Measurements from ENCODE around the gene IL1RAPL1.

IL1RAPL1 gene

GRCh38 chrX:29555465-29556091 lies 968.3 kb downstream of the IL1RAPL1 start:
- TF ChIP-seq CTCF (IDR thresholded peaks at IDR 0.05) = no peak
- DNase-seq = no peak
- H3K36me3 Mint-ChIP-seq (ENCODE audit: low read depth) = peaks cover 18% of the 10 kb centered on the region
- H3K27ac Mint-ChIP-seq = no peak overlapping the region
- no peaks in the 10 kb centered on the region for H3K27me3 Mint-ChIP-seq (ENCODE audit: low read depth, poor library complexity)
- peaks cover 23% of the 10 kb centered on the region for H3K4me1 Mint-ChIP-seq
- H3K4me3 Mint-ChIP-seq = no peak overlapping the region
- H3K9me3 Mint-ChIP-seq = peaks cover 39% of the 10 kb centered on the region

- H3K36me3 Mint-ChIP-seq (ENCODE audit: low read depth) = peaks cover 30% of the 10 kb centered on the region
- H3K4me1 Mint-ChIP-seq = no peaks in the 10 kb centered on the region
- H3K9me3 Mint-ChIP-seq = peaks cover 53% of the 10 kb centered on the region
- H3K27me3 Mint-ChIP-seq (ENCODE audit: low read depth, poor library complexity) = peaks cover 4% of the 10 kb centered on the region
- H3K27ac Mint-ChIP-seq = no peak overlapping the region
- no peak overlapping the region for H3K4me3 Mint-ChIP-seq
- DNase-seq = no peak
- TF ChIP-seq CTCF (IDR thresholded peaks at IDR 0.05) = no peak
Observed at GRCh38 chrX:29560065-29560464, 972.8 kb downstream of the IL1RAPL1 start.

GRCh38 chrX:29561417-29561816 lies 974.2 kb downstream of the IL1RAPL1 start:
- no peak overlapping the region for H3K4me3 Mint-ChIP-seq
- H3K4me1 Mint-ChIP-seq = no peaks in the 10 kb centered on the region

GRCh38 chrX:29580560-29580959 lies 993.3 kb downstream of the IL1RAPL1 start:
- Mint-ChIP-seq H3K4me1 (peaks cover 10% of the 10 kb centered on the region), H3K27me3 (ENCODE audit: low read depth, poor library complexity) (no peaks in the 10 kb centered on the region), H3K4me3 (no peak overlapping the region), H3K36me3 (ENCODE audit: low read depth) (no peaks in the 10 kb centered on the region), H3K27ac (no peak overlapping the region), H3K9me3 (peaks cover 4% of the 10 kb centered on the region)
- no peak for TF ChIP-seq CTCF (IDR thresholded peaks at IDR 0.05)
- no peak for DNase-seq

More at GRCh38 chrX:29561417-29561816, 974.2 kb downstream of the IL1RAPL1 start:
- no peak for TF ChIP-seq CTCF (IDR thresholded peaks at IDR 0.05)
- H3K27ac Mint-ChIP-seq = no peak overlapping the region
- H3K9me3 Mint-ChIP-seq = peaks cover 56% of the 10 kb centered on the region
- DNase-seq = no peak
- H3K27me3 Mint-ChIP-seq (ENCODE audit: low read depth, poor library complexity) = peaks cover 4% of the 10 kb centered on the region
- peaks cover 30% of the 10 kb centered on the region for H3K36me3 Mint-ChIP-seq (ENCODE audit: low read depth)

GRCh38 chrX:29581223-29581622 lies 994.0 kb downstream of the IL1RAPL1 start:
- no peak for DNase-seq
- Mint-ChIP-seq H3K27me3 (ENCODE audit: low read depth, poor library complexity) (no peaks in the 10 kb centered on the region), H3K9me3 (peaks cover 4% of the 10 kb centered on the region), H3K36me3 (ENCODE audit: low read depth) (no peaks in the 10 kb centered on the region), H3K4me1 (peaks cover 10% of the 10 kb centered on the region), H3K4me3 (no peak overlapping the region), H3K27ac (no peak overlapping the region)
- TF ChIP-seq CTCF (IDR thresholded peaks at IDR 0.05) = no peak

GRCh38 chrX:29587107-29587506 lies 999.9 kb downstream of the IL1RAPL1 start:
- H3K27me3 Mint-ChIP-seq (ENCODE audit: low read depth, poor library complexity) = no peaks in the 10 kb centered on the region
- no peak overlapping the region for H3K27ac Mint-ChIP-seq
- no peak for TF ChIP-seq CTCF (IDR thresholded peaks at IDR 0.05)
- no peak for DNase-seq
- H3K4me3 Mint-ChIP-seq = no peak overlapping the region
- H3K9me3 Mint-ChIP-seq = no peaks in the 10 kb centered on the region
- no peaks in the 10 kb centered on the region for H3K36me3 Mint-ChIP-seq (ENCODE audit: low read depth)
- H3K4me1 Mint-ChIP-seq = no peaks in the 10 kb centered on the region
